ENCODE measurements around the gene SLC66A1. TPM values are rescaled to one million over a fixed set of nuclear protein-coding genes. Genes with fewer than 3 reads are reported as not detected.

Gene SLC66A1
- total and polyA plus RNA-seq, 2 of the 13 experiments (the other 11 are each of a cell fraction or from before 2014, with no cell fraction given), result 15.4 to 18.9 TPM

DNA sequence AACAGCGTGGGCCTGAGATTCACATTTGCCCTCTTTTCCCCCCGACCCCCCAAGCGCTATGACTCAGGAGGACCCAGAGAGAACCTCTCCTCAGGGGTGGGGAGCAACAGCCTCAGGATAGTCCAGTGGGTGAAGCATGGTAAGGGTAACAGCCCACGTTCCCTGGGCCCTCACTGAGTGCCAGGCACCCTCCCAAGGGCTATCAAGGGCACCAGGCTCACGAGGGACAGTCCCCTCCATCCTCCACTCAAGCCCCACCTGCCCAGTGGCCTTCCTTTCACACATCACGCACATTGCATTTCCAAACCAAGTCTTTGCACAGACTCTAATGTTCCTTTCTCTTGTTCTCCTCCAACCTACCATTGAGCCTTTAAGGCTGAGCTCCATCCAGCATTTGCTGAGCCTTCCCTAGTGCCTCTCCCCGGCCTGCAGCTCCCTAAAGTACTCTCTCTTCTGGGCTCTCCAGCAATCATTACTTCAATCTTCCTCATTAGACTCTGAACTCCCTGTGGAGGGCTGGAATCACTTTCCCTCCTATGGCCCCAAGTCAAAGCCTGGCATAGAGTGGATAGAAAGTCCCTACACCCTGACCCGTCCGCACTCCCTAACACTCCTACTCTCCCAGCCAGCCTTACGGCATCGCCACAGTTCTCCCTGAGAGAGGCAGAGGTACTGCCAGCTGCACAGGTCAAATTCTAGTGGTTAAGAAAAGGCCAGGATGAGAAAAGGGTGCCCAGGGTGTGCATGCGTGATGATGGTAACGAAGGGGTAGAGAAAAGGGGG is 1.2 kb upstream of the SLC66A1 start:
- Histone ChIP-seq H3K4me2 (ENCODE audit: low read depth, low read length) (peak overlapping the region; percentile 85), H3K27me3 (ENCODE audit: control insufficient read depth in 1 of 2, insufficient read depth in 2 of 2, low read length in 2 of 2) (no peaks in the 10 kb centered on the region; a peak in 1 of 5 replicates), H2AFZ (ENCODE audit: low read length) (no peak overlapping the region), H3K27ac (ENCODE audit: extremely low read length, insufficient read depth, low read length) (peak overlapping the region; percentile 77), H4K20me1 (ENCODE audit: insufficient read depth, low read length) (no peaks in the 10 kb centered on the region; the same call in 1 of the 2 replicates), H3K9ac (ENCODE audit: insufficient read depth, low read depth, low read length) (peak overlapping the region; percentile 94), H3K36me3 (replicated peaks in 1 of 2; ENCODE audit: control insufficient read depth in 1 of 2, insufficient read depth in 2 of 2, low read length in 2 of 2) (peaks cover 8 to 32% of the 10 kb centered on the region in 2 experiments; a peak in 4 of 5 replicates), H3K9me3 (ENCODE audit: low read length) (no peaks in the 10 kb centered on the region), H3K4me1 (ENCODE audit: insufficient read depth, low read length) (peaks cover 64% of the 10 kb centered on the region), H3K4me3 (replicated peaks in 1 of 3; ENCODE audit: insufficient read depth in 1 of 3, low read depth in 2 of 3, low read length in 3 of 3) (peak overlapping the region; percentile 85 to 95 (median 93)), H3K79me2 (ENCODE audit: insufficient read depth, low read length) (peaks cover 27% of the 10 kb centered on the region)
- intact Hi-C loops (cut with micrococcal nuclease; ENCODE audit: unreplicated experiment) (loop anchor here (2.0 kb wide), 1 partner anchor 58 kb away; no protein-coding TSS in a partner anchor), in situ Hi-C loops (cut with HindIII; ENCODE audit: extremely low pct_ligation_motif_present, low pct_unique_long_range_greater_than_20kb) (no loop called here)
- ATAC-seq (peak; percentile 49), DNase-seq (ENCODE audit: low spot score) (peak; percentile 22), FAIRE-seq (peak; percentile 37)
- POLR2A ChIA-PET, result interaction anchor here (0.6 to 4.7 kb wide), 4 partner anchors 42 to 60 kb away, joined by 3 to 21 read pairs (median 4); partner anchors contain the start of genes EMC1 and MRTO4
- CTCF ChIA-PET (ENCODE audit: low intra/inter-chr PET ratio, low total read pairs), result no interaction called here
- TSS peak; percentile 63 for BruUV-seq (replicated peaks)
- 29% methylated on average over 13 of the region's 13 CpGs for WGBS (ENCODE audit: low lambda C conversion rate)
- TF ChIP-seq HIVEP1 (CRISPR knock-in tag; IDR thresholded peaks at IDR 0.05) (0 out of 2 replicates have a peak, but pooled peaks have one; percentile 16), SOX6 (IDR thresholded peaks at IDR 0.05) (no peak), SOX6 (CRISPR knock-in tag; IDR thresholded peaks at IDR 0.05) (peak; percentile 40; the same call in 1 of the 2 replicates), ZNF275 (CRISPR knock-in tag; IDR thresholded peaks at IDR 0.05; ENCODE audit: borderline replicate concordance) (0 out of 2 replicates have a peak, but pooled peaks have one; percentile 2), TCF12 (IDR thresholded peaks at IDR 0.05) (no peak), TCF12 (CRISPR knock-in tag; IDR thresholded peaks at IDR 0.05) (no peak), BRF2 (CRISPR knock-in tag; IDR thresholded peaks at IDR 0.05) (no peak), CCDC6 (CRISPR knock-in tag; IDR thresholded peaks at IDR 0.05) (no peak), SNAPC4 (CRISPR knock-in tag; IDR thresholded peaks at IDR 0.05) (0 out of 2 replicates have a peak, but pooled peaks have one; percentile 12), FOXK1 (CRISPR knock-in tag; IDR thresholded peaks at IDR 0.05; ENCODE audit: borderline replicate concordance, low read depth) (no peak), ZNF543 (CRISPR knock-in tag; IDR thresholded peaks at IDR 0.05) (no peak), ZKSCAN5 (CRISPR knock-in tag; IDR thresholded peaks at IDR 0.05) (no peak), MEF2D (CRISPR knock-in tag; IDR thresholded peaks at IDR 0.05) (peak; percentile 27; the same call in 1 of the 2 replicates)
- TF ChIP-seq, protein P1, sequence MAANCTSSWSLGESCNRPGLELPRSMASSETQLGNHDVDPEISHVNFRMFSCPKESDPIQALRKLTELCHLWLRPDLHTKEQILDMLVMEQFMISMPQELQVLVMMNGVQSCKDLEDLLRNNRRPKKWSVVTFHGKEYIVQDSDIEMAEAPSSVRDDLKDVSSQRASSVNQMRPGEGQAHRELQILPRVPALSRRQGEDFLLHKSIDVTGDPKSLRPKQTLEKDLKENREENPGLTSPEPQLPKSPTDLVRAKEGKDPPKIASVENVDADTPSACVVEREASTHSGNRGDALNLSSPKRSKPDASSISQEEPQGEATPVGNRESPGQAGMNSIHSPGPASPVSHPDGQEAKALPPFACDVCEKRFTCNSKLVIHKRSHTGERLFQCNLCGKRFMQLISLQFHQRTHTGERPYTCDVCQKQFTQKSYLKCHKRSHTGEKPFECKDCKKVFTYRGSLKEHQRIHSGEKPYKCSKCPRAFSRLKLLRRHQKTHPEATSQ (CRISPR knock-in tag; IDR thresholded peaks at IDR 0.05; ENCODE audit: borderline replicate concordance), result no peak

Data from HepG2 (cell line).